GM18907 (cell line): Measurements from ENCODE around the gene CASP6.

Experiments used
- ATAC-seq: cut with Tn5 transposase; IDR thresholded peaks from one replicate; pipeline ENCODE4 v1.9.1; 2021; ENCODE audit warnings: mild to moderate bottlenecking, moderate library complexity; ENCODE audit not compliant: unreplicated experiment

Gene CASP6

DNA sequence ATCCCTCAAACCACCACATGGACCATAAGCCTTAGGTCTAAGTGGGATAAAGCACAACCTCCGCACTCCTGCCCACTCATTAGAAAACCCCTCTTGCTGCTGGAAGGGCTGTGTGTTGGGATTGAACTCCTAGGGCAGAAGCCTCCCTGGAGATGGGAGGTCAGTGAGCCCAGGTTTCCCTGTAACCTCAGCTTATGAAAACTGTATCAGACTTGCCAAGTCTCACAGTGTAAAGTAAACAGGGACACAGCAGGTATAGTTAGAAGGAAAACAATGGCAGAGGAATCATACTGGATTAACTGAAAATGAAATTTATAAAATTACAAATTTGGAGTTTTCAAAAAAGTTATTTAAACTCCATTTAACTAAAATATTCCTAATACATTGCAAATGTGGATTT, 29.9 kb downstream of the CASP6 start:
- no peak for ATAC-seq

DNA sequence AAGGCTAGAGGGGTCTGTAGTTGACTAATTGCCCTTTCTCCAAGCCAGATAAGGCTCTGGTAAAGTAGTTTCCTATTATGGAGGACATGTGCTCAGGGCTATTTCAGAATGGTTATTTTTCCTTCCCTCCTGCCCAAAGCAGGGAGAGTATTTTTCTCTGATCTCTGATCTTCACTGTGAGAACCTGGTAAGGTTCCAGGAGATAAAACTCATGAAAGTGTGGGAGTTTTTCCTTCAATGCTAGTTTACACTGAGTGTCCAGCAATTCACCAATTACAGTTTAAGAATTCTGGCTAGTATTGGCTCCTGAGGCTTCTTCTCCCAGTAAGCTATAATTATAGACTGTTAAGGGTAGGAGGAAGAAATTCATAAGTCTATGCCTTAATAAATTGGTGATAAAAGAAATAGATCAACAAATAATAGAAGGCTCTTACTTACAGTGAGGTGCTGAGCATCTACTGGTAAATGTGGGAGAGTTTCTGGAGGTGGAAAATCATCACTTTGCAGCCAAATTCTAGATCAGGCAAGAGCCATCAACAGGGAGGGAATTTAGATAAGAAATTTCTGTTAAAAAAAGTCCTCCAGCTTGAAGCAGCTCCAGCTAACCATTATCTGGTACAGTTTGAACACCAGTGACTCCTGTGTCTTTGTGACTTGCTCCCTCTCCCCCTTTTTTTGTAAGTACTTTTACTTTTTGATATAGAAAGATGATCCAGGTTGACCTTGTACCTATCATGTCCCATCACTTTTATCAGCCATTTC, 30.9 kb downstream of the CASP6 start:
- no peak for ATAC-seq

DNA sequence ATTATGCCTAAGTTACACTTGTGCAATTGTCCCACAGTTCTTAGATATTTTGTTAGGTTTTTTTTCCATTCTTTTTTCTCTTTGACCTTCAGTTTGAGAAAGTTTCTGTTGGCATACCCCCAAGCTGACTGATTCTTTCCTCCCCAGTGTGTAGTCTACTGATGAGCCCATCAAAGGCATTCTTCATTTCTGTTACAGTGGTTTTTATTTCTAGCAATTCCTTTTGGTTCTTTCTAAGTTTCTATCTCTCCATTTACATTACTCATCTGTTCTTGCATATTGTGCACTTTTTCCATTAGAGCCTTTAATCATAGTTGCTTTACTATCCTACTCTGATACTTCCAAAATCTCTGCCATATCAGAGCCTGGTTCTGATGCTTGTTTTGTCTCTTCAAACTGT, 31.9 kb downstream of the CASP6 start:
- no peak for ATAC-seq

DNA sequence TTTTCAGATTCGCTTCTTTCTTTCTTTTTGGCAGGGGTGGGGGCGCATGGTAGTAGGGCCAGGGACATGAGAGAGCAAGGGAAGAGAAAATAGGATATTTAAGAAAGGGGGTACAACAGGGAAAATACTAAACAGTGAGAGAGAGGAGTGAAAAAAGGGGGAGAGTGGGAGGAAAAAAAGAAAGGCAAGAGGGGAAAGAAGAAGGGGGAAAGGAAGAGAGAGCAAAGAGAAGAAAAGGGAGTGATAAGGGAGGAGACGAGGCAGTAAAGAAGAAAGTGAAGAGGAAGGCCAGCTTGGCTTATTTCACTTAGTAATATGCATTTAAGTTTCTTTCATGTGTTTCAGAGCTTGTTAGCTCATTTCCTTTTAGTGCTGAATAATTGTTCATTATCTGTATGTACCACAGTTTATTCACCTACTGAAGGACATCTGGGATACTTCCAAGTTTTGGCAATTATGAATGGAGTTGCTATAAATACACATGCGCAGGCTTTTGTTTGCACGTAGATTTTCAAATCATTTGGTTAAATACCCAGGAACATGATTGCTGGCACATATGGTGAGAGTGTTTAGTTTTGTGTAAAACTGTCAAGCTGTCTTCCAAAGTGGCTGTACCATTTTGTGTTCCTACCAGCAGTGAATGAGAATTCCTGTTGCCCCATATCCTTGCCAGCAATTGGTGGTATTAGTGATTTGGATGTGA, 37.3 kb downstream of the CASP6 start:
- ATAC-seq = no peak

DNA sequence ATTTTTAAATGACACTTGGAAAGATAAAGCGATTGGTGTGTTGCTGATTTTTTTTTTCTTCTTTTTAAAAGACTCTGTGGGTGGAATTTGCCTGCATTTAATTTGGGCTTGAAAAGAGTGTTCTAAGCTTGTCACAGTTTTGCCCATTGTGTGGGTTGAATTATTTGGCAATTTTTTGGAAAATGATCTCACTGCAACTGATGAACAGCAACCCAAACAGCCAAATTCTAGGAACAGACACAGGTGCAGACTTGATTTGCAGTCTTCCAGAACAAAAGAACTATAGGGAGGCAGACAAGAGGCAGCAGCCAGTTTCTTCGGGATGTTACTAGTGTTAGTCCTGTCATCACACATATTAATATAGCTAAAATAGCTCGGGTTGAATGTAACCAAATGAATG, 40.5 kb downstream of the CASP6 start:
- no peak for ATAC-seq

DNA sequence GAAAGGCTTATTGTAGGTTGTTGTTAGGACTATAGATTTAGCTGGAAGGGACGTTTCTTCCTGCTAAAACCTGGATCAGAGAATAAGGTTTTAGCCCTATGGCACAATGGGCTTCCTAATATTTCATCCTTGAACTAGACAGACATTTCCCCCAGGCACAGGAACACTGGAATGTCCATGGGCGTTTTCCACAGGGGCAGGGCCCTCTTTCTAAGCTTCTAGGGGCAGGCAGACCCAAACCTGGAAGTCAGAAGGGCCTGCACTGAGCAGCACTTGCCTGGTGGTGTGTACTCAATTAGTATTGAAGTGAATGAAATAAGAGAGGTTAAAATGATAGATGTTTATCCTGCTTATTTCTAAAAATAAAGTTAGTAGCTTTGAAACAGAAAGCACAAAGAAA, 41.1 kb downstream of the CASP6 start:
- ATAC-seq = no peak

DNA sequence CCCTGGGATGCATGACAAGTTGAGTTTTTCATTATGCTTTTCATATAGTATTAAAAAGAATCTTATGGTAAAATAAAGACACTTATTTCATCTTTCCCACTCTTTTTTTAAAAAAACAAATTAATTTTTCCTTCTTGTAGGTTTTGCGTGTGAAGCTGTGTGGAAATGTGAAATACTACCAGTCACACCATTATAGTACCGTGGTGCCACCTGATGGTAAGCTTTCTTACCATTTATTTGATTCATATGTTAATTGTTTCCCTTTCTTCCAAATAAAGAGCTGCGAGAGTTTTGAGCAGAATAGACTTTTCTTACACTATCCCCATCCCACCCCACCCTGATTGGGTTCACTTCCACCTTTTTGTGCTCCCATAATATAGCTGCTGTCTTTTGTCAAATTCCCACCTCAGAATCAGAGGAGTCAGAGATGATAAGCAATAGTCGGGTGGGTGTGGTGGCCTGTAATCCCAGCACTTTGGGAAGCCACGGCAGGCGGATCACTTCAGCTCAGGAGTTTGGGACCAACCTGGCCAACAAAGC, 44.3 kb downstream of the CASP6 start:
- no peak for ATAC-seq

DNA sequence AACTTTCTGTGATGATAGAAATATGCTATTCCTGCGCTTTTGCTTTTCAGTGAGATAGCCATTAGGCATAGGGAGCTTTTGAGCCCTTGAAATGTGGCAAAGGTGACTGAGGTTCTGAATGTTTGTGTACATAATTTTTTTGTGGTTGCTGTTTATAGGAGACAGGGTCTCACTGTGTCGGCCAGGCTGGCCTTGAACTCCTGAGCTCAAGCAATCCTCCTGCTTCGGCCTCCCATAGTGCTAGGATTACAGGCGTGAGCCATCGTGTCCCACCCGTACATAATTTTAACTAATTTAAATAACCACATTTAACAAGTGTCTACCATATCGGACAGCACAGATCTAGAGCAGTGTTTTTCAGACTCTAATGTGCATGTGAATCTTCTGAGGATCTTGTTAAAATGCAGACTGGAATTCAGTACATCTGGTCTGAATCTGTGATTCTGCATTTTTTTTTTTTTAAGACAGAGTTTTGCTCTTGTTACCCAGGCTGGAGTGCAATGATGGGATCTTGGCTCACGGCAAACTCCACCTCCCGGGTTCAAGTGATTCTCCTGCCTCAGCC, 45.3 kb downstream of the CASP6 start:
- no peak for ATAC-seq

DNA sequence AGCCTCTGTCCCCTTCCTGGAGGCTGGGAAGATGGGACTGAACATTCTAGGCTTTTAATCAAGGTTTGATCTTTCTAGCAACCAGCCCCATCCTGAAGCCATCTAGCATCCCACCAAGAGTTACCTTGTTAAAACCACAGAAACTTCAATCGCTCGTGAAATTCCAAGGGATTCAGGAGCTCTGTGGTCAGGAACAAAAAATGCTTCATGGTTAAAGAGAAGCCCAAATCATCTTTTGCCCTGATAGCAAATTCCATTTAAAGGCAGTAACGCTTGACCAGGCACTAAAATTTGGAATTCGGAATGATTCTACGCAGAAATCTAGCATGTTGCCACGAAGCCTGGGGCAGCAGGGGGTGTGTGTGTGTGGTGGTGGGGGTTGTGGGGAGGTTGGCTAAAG, 47.8 kb downstream of the CASP6 start:
- no peak for ATAC-seq

DNA sequence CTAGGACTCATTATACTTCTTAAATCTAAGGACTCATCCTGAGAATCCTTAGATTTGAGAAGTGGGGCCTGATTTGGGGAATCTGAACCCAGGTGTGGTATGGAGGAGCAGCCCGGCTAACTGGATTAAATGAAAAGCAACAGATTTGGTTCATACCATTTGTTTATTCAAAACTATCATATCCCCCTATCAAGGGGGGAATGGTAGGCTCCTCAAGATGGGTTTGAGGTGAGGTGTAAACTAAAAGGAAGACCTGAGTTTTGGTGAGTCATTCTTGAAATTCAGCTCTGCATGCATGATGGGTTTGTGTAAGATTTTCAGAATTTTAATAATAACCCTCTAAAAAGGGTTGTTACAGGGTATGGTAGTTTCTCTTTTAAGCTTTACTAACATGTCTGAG, 53.4 kb downstream of the CASP6 start:
- peak; percentile 85 for ATAC-seq

DNA sequence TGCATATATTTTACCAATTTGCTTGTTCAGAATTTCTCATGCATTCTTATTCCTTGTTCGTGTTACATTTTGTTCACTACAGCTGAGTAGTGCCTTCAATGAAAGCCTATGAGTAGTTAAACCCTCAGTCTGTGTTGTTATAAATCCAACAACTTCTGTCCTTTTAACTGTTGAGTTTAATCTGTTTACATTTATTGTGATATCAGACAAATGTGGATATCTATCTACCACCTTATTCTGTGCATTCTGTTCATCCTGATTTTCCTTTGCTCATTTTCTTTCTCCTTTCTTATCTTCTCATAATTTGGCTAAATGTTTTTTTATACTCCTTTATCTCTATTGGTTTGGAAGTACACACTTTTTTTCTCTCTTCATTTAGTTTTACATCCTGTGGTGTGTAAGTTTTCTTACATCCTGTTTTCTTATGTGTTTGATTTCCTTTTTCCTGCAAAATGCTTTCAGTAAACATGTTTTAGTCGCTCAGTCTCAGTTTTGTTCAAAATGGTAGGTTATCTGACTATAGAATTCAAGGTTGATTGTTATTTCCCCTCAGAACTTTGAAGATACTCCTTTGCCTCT, 54.2 kb downstream of the CASP6 start:
- no peak for ATAC-seq

DNA sequence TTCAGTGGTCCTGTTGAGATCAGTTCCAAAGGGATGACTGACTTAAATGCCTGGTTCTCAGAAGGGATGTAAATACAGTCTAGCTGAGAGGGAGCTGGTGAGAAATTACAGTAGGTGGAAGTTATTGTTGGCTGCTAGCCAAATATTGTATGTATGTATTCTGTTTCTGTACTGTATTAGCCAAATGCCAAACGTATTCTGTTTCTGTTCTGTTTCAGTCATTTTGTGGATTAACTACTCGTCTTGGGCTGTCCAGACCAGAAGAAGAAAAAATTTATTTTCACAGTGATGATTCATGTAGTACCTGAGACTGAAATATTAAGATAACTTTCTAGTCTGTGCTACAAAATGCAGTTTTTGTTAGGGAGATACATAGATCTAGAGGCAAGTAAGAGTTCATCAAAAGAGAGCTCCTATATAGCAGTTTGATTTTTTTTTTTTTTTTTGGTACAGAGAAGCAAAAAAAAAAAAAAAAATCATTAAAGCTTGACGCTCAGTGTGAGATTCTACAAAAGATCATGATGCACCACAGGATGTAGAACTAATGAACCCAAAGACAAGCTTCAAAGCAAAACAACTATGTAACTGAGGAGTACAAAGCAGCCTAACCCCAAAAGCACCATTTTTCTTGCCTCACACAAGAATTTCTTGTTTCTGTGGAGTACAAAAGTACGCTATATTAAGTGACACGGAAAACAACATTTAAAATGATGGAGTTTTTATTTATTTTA, 54.8 kb downstream of the CASP6 start:
- ATAC-seq = peak; percentile 65

DNA sequence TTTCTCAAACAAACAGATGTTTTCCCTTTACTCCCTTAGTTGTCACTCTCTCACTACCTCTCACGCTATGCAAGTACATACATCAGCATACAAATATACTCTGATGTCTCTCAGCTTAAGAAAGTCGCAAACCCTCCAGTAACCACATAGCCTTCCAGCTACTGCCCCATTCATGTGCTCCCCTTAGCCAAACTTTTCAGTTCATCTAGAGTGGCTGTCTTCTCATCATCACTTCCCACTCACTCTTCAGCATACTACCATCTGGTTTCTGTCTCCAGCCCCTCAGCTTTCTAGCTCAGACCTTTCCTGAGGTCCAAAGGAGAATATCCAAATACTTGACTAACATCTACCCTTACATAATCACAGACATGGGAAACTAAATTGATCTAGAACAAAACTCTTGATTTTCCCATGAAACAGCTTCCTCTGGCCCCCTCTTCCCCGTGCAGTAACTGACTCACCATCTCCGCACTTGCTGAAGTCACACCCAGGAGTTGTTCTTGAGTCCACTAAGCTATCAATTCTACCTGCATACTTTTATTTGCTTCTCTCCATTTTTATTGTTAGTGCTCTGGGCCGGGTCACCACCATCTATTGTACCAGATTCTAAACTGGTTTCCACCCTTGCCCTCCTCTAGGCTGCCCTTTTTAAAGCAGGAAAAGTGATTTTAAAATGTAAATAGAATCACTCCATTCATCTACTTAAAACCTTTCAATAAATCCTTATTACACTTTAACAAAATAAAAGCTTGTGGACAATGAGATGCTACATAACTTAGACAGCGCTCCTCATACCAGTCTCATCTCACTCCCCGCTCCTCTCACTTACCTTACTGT, 57.2 kb downstream of the CASP6 start:
- ATAC-seq = no peak

DNA sequence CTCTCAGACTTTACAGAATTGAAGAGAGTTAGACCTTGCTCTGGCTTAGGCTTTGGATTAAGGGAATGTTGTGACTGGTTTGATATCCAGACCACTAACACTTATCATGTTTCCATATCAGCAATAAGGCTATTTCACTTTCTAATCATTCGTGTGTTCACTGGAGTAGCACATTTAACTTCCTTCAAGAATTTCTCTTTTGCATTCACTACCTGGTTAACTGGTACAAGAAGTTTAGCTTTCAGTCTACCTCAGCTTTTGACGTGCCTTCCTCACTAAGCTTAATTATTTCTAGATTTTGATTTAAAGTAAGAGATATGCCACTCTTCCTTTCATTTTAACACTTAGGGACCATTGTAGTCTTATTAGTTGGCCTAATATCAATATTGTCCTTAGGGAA, 62.6 kb downstream of the CASP6 start:
- peak; percentile 57 for ATAC-seq
